NCI-H446 (cell line): Measurements from ENCODE around the gene PALLD.

Experiments used
- DNase-seq, 2 experiments: peaks; one replicate each; lab custom pipeline; 2025; lab: John Stamatoyannopoulos, UW

Gene PALLD

GRCh38 chr4:168674077-168674747 lies 177.4 kb downstream of the PALLD start:
- DNase-seq: no peak

- DNase-seq: no peak
Measured at GRCh38 chr4:168674866-168675265, 178.0 kb downstream of the PALLD start.

- DNase-seq: no peak
Measured at GRCh38 chr4:168677063-168677462, 180.2 kb downstream of the PALLD start.

- DNase-seq: no peak
Measured at GRCh38 chr4:168677879-168678278, 181.0 kb downstream of the PALLD start.

- DNase-seq: no peak
Measured at GRCh38 chr4:168678751-168679366, 182.0 kb downstream of the PALLD start.

- no peak for DNase-seq
Measured at GRCh38 chr4:168679397-168679796, 182.5 kb downstream of the PALLD start.

GRCh38 chr4:168679819-168680218 lies 183.0 kb downstream of the PALLD start:
- DNase-seq: no peak

GRCh38 chr4:168682898-168683500 lies 186.1 kb downstream of the PALLD start:
- no peak for DNase-seq

GRCh38 chr4:168683595-168683994 lies 186.7 kb downstream of the PALLD start:
- DNase-seq: no peak

GRCh38 chr4:168685136-168685809 lies 188.4 kb downstream of the PALLD start:
- DNase-seq: no peak

GRCh38 chr4:168688584-168688983 lies 191.7 kb downstream of the PALLD start:
- no peak for DNase-seq

GRCh38 chr4:168689791-168690190 lies 192.9 kb downstream of the PALLD start:
- DNase-seq: no peak

GRCh38 chr4:168690199-168690598 lies 193.3 kb downstream of the PALLD start:
- no peak for DNase-seq

- DNase-seq: no peak
Measured at GRCh38 chr4:168691631-168692369, 194.9 kb downstream of the PALLD start.

- no peak for DNase-seq
Measured at GRCh38 chr4:168693750-168694490, 197.1 kb downstream of the PALLD start.

GRCh38 chr4:168694667-168695066 lies 197.8 kb downstream of the PALLD start:
- no peak for DNase-seq

GRCh38 chr4:168695288-168695687 lies 198.4 kb downstream of the PALLD start:
- no peak for DNase-seq

GRCh38 chr4:168696280-168696679 lies 199.4 kb downstream of the PALLD start:
- no peak for DNase-seq

- DNase-seq: no peak
Measured at GRCh38 chr4:168696826-168697225, 200.0 kb downstream of the PALLD start.

- no peak for DNase-seq
Measured at GRCh38 chr4:168699224-168699878, 202.5 kb downstream of the PALLD start.

GRCh38 chr4:168701061-168701460 lies 204.2 kb downstream of the PALLD start:
- no peak for DNase-seq
